Gastrocnemius medialis (tissue), 4 donors: ENCODE data around the gene BDH2. TPM values are rescaled to one million over a fixed set of nuclear protein-coding genes. Genes with fewer than 3 reads are reported as not detected.

Experiments used
- ATAC-seq, 2 donors: fragments of 150-250 bp; one replicate each; pipeline ENCODE4 v1.9.1; 2016
- DNase-seq, 2 donors: peaks; one replicate each; pipeline ENCODE4 v3.0.0-alpha.2; 2019
- H3K27ac ChIP-seq, 4 donors: fragments of 200-600 bp; sonication (generic); 1 replicate in 1 of 4; 2 replicates in 3 of 4; pipeline ENCODE4 v1.5.1; 2016 to 2018; ENCODE audit warnings: mild to moderate bottlenecking in 2 of 4, moderate library complexity in 1 of 4
- H3K27me3 ChIP-seq, 3 donors: fragments of 200-600 bp; sonication (generic) in 2 of 3; 1 replicate in 1 of 3; 2 replicates in 2 of 3; pipeline versions ENCODE4 v1.5.1 to v1.6.0; 2016 to 2019; ENCODE audit warnings: mild to moderate bottlenecking in 1 of 3, moderate library complexity in 1 of 3
- H3K36me3 ChIP-seq, 2 donors: fragments of 200-600 bp; sonication (generic) in 1 of 2; one replicate each; pipeline ENCODE4 v1.5.1; 2017 to 2018
- H3K4me1 ChIP-seq, 2 donors: fragments of 200-600 bp; sonication (generic) in 1 of 2; one replicate each; pipeline ENCODE4 v1.5.1; 2016 to 2017; ENCODE audit warnings: mild to moderate bottlenecking in 2 of 2
- H3K4me3 ChIP-seq, 4 donors: fragments of 200-600 bp; sonication (generic) in 3 of 4; 1 replicate in 1 of 4; 2 replicates in 3 of 4; pipeline ENCODE4 v1.5.1; 2016 to 2019; ENCODE audit warnings: mild to moderate bottlenecking in 2 of 4
- H3K9me3 ChIP-seq, 3 donors: fragments of 200-600 bp; sonication (generic) in 2 of 3; 1 replicate in 1 of 3; 2 replicates in 2 of 3; pipeline ENCODE4 v1.5.1; 2016 to 2019
- POLR2A ChIP-seq, 2 donors: fragments of 450-650 bp; IDR thresholded peaks; one replicate each; pipeline ENCODE4 v1.6.1; 2017; ENCODE audit warnings: antibody characterized with exemption in 2 of 2, mild to moderate bottlenecking in 2 of 2, moderate library complexity in 2 of 2
- in situ Hi-C, 4 donors: fragments of 200-750 bp; cut with MboI; loops; one replicate each; pipeline versions ENCODE4 v1.15.0 to v1.8.0; 2017; ENCODE audit warnings: low sequenced_read_pairs in 4 of 4
- intact Hi-C: fragments of 100-400 bp; cut with DNase I; formaldehyde crosslinking; loops from one replicate; pipeline ENCODE4 v1.15.1; 2023; ENCODE audit warnings: low total_unique reads
- total RNA-seq, 4 donors: library from RNA; depleted of rRNA; stranded (reverse); fragments of >200 nt; gene quantifications; one replicate each; pipeline versions ENCODE4 v1.1.0 to v1.2.3, GENCODE V29; 2016
- TF ChIP-seq, protein P1 (sequence below), 5 experiments: fragments of 450-650 bp in 3 of 5; fragments of 200-600 bp in 2 of 5; sonication (generic) in 2 of 5; IDR thresholded peaks in 4 of 5; conservative IDR thresholded peaks in 1 of 5; 1 replicate in 4 of 5; 2 replicates in 1 of 5; pipeline ENCODE4 v1.5.1; 2016 to 2019; ENCODE audit warnings: antibody characterized with exemption in 5 of 5, mild to moderate bottlenecking in 3 of 5, moderate library complexity in 3 of 5

BDH2 gene
- total RNA-seq, 4 donors from 2014 or later, result 11.6 to 40.3 (median 18.5) TPM

GRCh38 chr4:103074744-103075434, 24.7 kb downstream of the BDH2 start:
- peak overlapping the region in 1 of 4 donors; percentile 94 for H3K4me3 ChIP-seq
- no peak for ATAC-seq

DNA sequence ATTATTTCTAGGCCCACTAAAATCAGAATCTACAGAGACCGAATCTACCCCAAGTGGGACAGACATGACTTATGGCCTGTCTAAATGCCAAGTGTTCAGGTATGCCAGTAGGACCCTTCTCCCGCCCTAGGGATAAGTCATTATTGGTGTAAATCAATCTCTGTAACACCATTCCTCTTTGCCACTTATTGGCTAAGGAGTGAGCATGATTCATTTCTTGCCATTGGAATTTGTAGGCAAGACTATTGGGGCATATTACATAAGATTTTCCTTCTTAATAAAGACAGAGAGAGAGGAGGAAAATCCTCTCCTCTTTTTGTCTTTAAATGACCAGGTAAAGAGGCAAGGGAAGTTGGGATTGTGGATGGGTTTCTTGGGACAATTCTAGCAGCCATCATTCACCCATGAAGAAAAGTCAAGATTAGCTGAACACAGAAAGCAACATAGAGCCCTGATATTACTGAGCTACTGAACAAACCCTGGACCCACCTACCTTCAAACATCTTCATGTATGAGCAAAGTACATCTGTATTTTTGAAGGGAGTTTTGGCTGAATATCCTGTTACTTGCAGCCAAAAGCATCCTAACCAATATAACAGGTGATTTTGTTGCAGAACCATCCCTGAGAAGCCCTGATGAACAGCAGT, 25.7 kb downstream of the BDH2 start:
- Histone ChIP-seq H3K4me3 (no peak overlapping the region), H3K27ac (no peak overlapping the region), H3K36me3 (no peaks in the 10 kb centered on the region), H3K27me3 (no peaks in the 10 kb centered on the region), H3K4me1 (peaks cover 6 to 21% of the 10 kb centered on the region in 2 donors), H3K9me3 (no peaks in the 10 kb centered on the region)
- in situ Hi-C loops (no loop called here), intact Hi-C loops (loop anchor here (2.0 kb wide), 1 partner anchor 21 kb away; no protein-coding TSS in a partner anchor)
- ATAC-seq, result no peak
- DNase-seq, result no peak
- TF ChIP-seq, protein P1, sequence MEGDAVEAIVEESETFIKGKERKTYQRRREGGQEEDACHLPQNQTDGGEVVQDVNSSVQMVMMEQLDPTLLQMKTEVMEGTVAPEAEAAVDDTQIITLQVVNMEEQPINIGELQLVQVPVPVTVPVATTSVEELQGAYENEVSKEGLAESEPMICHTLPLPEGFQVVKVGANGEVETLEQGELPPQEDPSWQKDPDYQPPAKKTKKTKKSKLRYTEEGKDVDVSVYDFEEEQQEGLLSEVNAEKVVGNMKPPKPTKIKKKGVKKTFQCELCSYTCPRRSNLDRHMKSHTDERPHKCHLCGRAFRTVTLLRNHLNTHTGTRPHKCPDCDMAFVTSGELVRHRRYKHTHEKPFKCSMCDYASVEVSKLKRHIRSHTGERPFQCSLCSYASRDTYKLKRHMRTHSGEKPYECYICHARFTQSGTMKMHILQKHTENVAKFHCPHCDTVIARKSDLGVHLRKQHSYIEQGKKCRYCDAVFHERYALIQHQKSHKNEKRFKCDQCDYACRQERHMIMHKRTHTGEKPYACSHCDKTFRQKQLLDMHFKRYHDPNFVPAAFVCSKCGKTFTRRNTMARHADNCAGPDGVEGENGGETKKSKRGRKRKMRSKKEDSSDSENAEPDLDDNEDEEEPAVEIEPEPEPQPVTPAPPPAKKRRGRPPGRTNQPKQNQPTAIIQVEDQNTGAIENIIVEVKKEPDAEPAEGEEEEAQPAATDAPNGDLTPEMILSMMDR (IDR thresholded peaks at IDR 0.05 in 4 of 5, conservative IDR thresholded peaks at IDR 0.05 in 1 of 5), result no peak
- no peak for TF ChIP-seq POLR2A (IDR thresholded peaks at IDR 0.05)

More at GRCh38 chr4:103074744-103075434, 24.7 kb downstream of the BDH2 start:
- H3K9me3 ChIP-seq, result no peaks in the 10 kb centered on the region
- in situ Hi-C loops (no loop called here), intact Hi-C loops (loop anchor here (2.0 to 5.0 kb wide), 2 partner anchors 22 to 248 kb away; partner anchors contain the start of gene UBE2D3)
- peak overlapping the region in 1 of 4 donors; percentile 95 for H3K27ac ChIP-seq
- no peaks in the 10 kb centered on the region for H3K36me3 ChIP-seq
- H3K27me3 ChIP-seq, result no peaks in the 10 kb centered on the region
- no peak for DNase-seq
- TF ChIP-seq POLR2A (IDR thresholded peaks at IDR 0.05), result no peak
- TF ChIP-seq, protein P1 (IDR thresholded peaks at IDR 0.05 in 4 of 5, conservative IDR thresholded peaks at IDR 0.05 in 1 of 5), result no peak
- peaks cover 6 to 21% of the 10 kb centered on the region in 2 donors for H3K4me1 ChIP-seq

DNA sequence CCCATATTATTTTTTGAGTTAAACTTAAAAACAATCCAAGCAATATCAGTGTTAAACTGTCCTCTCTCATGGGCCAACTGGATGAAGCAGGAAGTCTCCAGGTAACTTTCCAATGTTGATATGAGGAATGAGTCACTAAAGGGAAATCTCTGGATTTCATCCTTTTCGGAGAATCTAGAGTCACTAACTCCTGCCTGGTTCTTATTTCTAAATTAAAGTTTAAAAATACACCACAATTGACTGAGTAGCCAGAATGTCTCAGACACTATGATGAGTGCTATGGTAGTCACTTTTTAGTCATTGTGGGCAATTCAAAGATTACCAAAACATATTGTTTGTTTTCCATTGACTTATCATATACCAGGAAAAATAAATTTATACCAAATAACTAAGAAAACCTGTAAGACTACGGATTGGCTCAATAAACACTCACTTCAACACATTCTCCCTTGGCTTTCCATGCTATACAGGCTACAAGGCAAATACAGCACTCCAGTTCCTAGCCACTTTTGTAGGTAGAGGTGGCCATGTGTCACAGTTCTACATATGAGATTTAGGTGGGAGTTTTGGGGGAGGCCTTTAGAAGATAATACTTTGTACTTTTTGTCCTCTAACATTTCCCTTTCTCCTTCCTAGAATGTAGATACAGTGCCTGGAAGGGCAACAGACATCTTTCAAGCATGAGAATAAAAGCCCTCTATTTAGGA, 31.6 kb downstream of the BDH2 start:
- intact Hi-C loops (no loop called here), in situ Hi-C loops (no loop called here)
- DNase-seq (no peak), ATAC-seq (no peak)
- Histone ChIP-seq H3K36me3 (peaks cover 0 to 14% of the 10 kb centered on the region in 2 donors), H3K27ac (no peak overlapping the region), H3K4me1 (no peaks in the 10 kb centered on the region), H3K27me3 (no peaks in the 10 kb centered on the region), H3K4me3 (no peak overlapping the region), H3K9me3 (no peaks in the 10 kb centered on the region)
- no peak for TF ChIP-seq POLR2A (IDR thresholded peaks at IDR 0.05)
- TF ChIP-seq, protein P1 (IDR thresholded peaks at IDR 0.05 in 4 of 5, conservative IDR thresholded peaks at IDR 0.05 in 1 of 5), result no peak

DNA sequence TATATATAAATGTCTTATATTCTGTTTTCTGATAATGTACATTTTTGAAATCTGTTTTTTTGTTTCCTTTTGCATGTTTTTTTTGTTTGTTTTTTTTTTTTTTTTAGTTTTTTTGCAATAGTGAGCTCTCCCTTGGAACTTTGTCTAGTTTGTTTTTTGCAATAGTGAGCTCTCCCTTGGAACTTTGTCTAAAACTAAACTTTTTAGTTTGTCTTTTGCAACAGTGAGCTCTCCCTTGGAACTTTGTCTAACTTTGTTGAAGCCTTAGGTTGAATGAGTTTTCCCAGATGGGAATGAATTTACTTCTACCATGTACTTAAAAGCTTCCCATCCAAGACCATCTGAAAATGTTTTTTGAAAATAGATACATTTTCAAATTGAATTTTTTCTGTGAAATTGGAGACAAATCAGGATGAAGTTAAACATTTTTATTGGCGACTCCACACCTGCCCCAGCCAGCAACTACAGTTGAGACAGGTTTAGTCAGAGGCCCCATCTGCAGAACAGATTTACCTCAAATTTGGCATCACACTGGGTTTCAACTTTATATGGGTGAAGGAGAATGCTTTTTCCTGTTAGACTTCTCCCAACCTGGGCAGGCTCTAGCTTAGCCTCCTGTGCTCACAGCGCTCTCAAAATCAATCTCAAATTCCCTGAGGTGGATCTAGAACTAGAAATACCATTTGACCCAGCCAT, 39.0 kb downstream of the BDH2 start:
- H3K4me3 ChIP-seq, result no peak overlapping the region
- no peaks in the 10 kb centered on the region for H3K27me3 ChIP-seq
- H3K4me1 ChIP-seq, result no peaks in the 10 kb centered on the region
- no peaks in the 10 kb centered on the region for H3K9me3 ChIP-seq
- DNase-seq (no peak), ATAC-seq (no peak)
- H3K27ac ChIP-seq, result no peak overlapping the region
- H3K36me3 ChIP-seq, result peaks cover 0 to 9% of the 10 kb centered on the region in 2 donors
- in situ Hi-C loops, result no loop called here
- intact Hi-C loops, result no loop called here
- TF ChIP-seq, protein P1 (IDR thresholded peaks at IDR 0.05 in 4 of 5, conservative IDR thresholded peaks at IDR 0.05 in 1 of 5), result no peak
- no peak for TF ChIP-seq POLR2A (IDR thresholded peaks at IDR 0.05)
